22Rv1 (cell line): ENCODE measurements around the gene MOSPD3.
A peak's percentile ranks its signal among the peaks of the same experiment; 100 is the strongest.

Experiments
- H3K27ac ChIP-seq: fragments of 450-650 bp; 2 replicates; pipeline ENCODE4 v1.5.1; 2017
- ZFX ChIP-seq: fragments of 450-650 bp; IDR thresholded peaks from 2 replicates; pipeline ENCODE4 v1.6.1; 2017; ENCODE audit warnings: antibody characterized with exemption, borderline replicate concordance
- TF ChIP-seq, protein P1 (sequence below): fragments of 450-650 bp; IDR thresholded peaks from 2 replicates; pipeline ENCODE4 v1.5.1; 2017; ENCODE audit warnings: mild to moderate bottlenecking

Gene MOSPD3

GRCh38 chr7:100576384-100576993, 35.9 kb upstream of the MOSPD3 start:
- TF ChIP-seq ZFX: no peak
- TF ChIP-seq, protein P1, sequence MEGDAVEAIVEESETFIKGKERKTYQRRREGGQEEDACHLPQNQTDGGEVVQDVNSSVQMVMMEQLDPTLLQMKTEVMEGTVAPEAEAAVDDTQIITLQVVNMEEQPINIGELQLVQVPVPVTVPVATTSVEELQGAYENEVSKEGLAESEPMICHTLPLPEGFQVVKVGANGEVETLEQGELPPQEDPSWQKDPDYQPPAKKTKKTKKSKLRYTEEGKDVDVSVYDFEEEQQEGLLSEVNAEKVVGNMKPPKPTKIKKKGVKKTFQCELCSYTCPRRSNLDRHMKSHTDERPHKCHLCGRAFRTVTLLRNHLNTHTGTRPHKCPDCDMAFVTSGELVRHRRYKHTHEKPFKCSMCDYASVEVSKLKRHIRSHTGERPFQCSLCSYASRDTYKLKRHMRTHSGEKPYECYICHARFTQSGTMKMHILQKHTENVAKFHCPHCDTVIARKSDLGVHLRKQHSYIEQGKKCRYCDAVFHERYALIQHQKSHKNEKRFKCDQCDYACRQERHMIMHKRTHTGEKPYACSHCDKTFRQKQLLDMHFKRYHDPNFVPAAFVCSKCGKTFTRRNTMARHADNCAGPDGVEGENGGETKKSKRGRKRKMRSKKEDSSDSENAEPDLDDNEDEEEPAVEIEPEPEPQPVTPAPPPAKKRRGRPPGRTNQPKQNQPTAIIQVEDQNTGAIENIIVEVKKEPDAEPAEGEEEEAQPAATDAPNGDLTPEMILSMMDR: no peak
- H3K27ac ChIP-seq: peak overlapping the region; percentile 65; the same call in 1 of the 2 replicates

DNA sequence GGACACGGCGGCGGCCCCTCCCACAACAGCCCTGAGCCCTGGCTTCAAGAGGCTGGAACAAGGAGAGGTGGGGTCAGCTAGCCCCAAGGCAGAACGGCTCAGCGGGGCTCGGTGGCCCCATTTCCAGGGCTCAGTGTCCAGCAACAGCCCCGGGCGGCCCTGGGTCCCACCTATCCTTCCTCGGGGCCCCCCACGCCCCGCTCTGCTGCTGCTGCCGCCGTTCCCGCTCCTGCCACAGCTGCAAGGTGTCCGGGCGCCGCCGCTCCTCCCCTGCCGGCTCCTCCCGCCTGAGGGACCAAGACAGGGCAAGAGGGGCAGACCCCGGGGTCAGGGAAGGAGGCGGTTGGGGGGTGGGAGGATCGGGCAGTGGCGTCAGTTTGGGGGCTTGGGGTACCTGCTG, 35.2 kb upstream of the MOSPD3 start:
- no peak overlapping the region for H3K27ac ChIP-seq
- TF ChIP-seq, protein P1: no peak
- TF ChIP-seq ZFX: no peak

DNA sequence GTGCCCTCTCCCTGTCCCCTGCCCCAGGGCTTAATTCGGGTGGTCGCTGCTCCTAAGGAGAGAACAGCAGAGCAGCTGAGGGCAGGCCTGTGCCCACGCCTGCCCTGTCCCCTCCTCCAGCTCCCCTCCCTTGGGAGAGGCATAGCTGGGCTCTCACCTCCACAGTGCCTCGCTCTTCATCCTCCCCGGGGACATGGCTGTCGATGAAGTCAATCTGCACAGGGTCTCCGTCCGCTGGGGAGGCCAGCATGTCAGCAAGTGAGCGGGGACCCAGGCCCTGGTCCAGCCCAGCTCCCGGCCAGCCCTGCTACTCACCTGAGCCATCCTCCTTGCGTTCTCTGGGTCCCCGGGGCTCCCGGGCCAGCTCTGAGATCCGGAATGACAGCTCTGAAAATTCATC, 34.8 kb upstream of the MOSPD3 start:
- 0 out of 2 replicates have a peak overlapping the region, but pooled peaks have one; percentile 13 for H3K27ac ChIP-seq
- TF ChIP-seq, protein P1: no peak
- no peak for TF ChIP-seq ZFX

DNA sequence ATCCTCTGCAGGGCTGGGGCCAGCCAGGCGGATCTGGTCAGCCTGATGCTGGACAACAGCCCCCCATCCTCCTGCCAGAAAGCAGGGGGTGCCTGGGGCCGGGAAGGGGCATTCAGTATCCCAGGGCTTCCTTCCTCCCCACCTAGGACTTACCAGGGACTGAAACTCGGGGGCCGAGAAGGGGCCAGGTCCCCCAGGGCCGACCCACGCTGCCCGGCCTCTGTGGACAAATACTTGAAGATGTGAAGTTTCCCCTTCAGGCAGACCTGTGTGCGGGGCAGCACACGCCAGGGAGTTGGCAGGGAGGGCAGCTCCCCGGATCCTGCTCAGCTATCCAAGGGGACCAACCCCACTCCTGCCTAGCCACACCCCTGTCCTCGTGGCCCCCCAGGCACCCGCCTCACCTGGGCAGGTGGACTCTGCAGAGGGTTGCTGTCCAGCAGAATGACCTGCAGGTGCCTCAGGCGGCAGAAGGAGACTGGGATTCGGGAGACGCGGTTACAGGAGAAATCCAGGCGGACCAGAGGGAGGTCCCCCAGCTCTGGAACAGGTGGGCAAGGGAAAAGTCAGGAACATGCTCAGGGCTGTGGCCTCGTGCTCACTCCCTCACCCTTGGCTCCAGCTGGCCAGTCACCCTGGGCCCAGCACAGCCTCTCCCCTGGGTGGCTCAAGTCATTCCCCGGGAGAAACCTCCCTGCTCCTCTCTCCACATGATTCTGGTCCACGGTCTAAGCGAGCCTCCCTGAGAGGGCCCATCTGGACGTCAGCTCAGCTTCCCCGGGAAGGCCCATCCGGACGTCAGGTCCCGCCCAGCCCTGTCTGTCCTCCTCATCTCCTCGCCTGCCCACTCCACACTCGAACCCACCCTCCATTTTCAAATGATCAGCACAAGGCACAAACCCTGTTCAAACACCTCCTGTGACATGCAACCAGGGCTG, 33.8 kb upstream of the MOSPD3 start:
- 0 out of 2 replicates have a peak overlapping the region, but pooled peaks have one; percentile 13 for H3K27ac ChIP-seq
- TF ChIP-seq, protein P1: no peak
- no peak for TF ChIP-seq ZFX

DNA sequence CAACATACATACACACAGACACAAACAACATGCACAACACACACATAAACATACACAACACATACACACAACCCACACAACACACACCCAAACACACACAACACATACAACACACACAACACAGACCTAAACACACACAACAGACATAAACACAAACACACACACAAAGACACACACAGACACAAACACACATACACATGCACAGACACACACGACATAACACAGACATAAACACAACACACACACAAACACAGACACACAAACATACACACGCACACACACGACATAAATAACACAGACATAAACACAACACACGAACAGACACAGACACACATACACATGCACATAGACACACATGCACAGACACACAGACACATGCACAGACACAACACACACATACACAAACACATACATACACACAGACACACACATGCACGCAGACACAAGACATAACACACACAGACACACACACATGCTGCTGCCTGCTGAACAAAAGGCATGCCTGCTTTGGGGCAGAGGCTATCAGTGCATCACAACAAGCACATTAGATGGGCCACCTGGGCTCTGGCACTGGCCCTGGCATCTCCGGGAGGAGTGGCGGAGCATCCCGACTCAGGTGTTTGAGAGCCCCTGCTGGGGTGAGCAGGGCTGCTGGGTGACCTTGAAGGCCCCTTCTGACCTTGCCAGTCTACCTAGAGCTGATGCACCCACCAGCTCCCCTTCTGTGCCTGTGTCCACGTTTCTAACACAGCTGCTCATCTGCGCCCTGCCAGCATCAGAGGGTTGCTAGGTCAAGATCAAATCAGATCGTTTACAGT, 31.7 kb upstream of the MOSPD3 start:
- TF ChIP-seq, protein P1: no peak
- TF ChIP-seq ZFX: no peak
- peak overlapping the region; percentile 23; the same call in 1 of the 2 replicates for H3K27ac ChIP-seq

- H3K27ac ChIP-seq: peak overlapping the region; percentile 100
- TF ChIP-seq ZFX: no peak
- TF ChIP-seq, protein P1: no peak
These were observed 30.2 kb upstream of the MOSPD3 start for GRCh38 chr7:100582041-100582579.
